GM12873 (cell line): ENCODE data around the gene GSK3A.

Source experiments
- TF ChIP-seq, protein P1 (sequence below): IDR thresholded peaks from 2 replicates; pipeline ENCODE4 v1.5.1; 2012; ENCODE audit warnings: low read depth, mild to moderate bottlenecking, moderate library complexity, low read length, control low read depth; ENCODE audit not compliant: insufficient read depth; ENCODE audit errors: missing control alignments

GSK3A gene

DNA sequence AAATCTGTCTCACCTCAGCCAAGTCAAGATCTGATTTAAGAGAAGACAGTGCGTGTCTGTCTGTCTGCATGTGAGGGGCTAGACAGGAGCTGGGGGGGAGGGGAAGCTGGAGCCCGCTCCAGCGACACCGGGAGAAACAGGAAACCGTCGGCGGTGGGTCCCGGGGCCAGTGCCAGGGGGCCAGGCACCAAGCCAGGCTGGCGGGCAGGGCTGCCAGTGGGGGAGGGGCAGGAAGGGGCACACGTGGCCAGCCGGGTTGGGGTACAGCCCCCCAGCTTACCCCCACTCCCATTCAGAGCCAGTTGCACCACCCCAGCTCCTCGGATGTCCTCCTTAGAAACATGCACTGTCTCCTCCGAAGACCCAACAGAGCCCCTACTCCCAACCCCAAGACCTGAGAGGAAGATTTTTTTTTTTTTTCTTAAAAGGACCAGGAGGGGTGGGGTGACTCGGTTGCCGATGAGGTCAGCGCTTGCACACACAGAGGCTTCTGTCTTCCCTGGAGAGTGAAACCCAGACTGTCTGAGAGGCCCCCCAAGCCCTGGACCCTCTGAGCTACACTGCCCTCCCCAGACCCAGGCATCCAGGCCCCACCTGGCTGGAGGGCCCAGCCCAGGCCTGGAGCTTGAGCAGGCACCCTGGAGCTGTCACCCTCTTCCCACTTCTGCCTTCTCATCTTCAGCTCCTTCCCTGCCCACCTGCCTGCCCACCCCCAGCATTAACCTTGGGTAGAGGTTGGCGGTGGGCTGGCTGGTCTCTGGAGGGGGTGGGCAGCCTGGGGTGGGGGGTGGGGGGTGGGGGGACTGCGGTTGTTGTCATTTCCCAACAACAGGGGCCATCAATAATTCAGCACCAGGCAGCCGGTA, 8.5 kb upstream of the GSK3A start:
- TF ChIP-seq, protein P1, sequence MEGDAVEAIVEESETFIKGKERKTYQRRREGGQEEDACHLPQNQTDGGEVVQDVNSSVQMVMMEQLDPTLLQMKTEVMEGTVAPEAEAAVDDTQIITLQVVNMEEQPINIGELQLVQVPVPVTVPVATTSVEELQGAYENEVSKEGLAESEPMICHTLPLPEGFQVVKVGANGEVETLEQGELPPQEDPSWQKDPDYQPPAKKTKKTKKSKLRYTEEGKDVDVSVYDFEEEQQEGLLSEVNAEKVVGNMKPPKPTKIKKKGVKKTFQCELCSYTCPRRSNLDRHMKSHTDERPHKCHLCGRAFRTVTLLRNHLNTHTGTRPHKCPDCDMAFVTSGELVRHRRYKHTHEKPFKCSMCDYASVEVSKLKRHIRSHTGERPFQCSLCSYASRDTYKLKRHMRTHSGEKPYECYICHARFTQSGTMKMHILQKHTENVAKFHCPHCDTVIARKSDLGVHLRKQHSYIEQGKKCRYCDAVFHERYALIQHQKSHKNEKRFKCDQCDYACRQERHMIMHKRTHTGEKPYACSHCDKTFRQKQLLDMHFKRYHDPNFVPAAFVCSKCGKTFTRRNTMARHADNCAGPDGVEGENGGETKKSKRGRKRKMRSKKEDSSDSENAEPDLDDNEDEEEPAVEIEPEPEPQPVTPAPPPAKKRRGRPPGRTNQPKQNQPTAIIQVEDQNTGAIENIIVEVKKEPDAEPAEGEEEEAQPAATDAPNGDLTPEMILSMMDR, result no peak

DNA sequence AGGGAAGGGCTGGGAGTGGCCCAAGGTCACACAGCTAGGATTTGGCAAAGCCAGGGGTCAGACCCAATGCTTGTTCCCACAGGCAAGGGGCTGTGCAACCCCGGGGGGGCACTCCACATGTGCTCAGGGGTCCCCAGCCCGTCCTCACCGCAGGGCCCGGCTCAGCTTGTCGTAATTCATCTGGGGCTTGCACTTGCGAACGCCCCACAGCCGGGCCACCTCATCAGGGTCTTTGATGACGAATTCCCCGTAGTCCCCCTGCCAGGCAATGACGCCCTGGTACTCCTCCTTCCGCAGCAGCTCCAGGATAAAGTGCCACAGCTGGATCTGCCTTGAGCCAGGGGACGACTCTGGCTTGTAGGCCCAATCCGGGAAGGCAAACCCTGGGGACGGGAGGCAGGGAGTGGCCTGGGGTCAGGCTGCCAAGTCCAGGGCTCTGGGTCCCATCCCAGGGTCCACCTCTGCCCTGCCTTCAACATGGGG, 7.8 kb upstream of the GSK3A start:
- TF ChIP-seq, protein P1, result no peak

DNA sequence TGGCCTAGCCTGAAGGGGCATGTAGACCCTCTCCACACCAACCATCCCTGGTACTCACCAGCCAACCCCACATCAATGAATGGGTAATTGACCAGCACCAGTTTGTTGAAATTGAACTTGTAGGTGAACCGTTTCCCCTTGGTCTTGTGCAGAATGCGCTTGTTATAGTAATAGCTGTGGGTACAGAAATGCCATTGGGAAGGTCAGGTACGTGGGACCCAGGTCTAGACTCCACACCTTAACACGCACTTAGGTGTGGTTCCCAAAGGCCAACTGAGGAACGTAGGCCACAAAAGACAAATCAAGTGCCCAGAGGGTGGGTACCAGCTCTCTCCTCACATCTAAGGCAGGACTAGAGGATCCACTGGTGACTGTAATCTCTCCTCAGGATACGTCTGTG, 7.4 kb upstream of the GSK3A start:
- TF ChIP-seq, protein P1, result no peak

DNA sequence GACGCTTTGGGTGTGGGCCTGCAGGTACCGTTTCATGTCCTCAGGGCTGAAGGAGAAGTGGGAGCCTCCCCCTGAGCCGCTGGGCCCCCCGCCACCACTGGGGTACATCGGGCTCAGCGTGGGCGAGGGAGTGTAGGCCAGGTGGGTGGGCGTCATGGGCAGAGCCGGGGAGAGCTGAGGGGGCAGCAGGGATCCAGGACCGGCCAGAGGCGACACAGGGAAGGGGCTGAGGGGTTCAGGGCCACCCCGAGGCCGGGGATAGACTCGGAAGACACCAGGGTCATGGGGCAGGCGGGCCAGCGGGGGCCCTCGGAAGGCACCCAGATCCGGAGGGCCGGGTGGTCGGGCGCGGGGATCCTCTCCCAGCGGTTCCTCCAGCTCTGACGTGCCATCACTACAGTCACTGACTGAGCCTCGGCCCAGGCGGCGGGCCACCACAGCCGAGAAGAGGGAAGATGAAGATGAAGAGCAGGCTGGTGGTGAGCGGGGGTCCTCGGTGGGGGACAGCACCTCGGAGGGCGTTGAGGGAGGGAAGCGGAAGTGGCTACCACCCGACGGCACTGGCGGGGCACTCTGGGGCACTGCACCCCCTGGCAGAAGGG, 6.8 kb upstream of the GSK3A start:
- TF ChIP-seq, protein P1, result no peak

DNA sequence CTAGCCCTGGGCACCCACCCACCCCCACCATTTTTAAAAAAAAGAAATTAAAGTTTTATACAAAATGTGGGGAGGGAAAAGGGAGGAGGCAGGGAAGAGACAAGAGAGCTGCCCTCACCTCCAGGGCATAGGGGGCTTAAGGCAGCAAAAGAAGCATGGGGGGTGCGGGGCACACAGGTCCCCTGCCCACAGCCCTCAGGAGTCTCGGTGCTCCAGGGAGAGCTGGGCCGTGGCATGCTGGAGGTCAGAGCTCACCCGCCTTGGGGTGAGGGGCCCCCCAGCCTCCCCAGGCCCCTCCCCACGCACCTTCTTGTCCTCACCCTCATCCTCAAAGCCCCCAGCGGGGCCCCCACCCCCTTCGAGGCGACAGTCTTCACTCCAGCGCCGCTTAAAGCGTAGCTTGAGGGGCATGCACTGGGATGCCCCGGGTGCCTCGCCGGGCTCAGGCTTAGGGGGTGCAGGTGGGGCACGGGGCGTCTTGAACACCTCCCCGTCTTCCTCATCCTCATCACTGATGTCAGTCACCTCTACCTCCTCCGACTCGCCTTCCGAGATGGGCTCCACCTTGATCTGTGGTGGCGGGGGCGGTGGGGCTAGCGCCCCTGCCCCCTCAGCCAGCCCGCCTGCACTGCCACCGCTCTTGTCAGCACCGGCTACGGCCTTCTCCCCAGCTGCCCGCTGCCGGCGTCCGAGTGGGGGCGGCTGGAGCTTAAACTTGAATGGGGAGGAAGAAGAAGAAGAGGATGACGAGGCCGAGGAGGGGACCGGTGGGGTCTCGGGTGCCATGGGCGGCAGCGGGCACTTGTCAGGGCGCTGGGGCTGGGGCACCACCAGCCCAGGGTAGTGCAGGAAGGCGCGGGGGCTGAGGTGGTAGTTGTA, 6.1 kb upstream of the GSK3A start:
- TF ChIP-seq, protein P1, result no peak

DNA sequence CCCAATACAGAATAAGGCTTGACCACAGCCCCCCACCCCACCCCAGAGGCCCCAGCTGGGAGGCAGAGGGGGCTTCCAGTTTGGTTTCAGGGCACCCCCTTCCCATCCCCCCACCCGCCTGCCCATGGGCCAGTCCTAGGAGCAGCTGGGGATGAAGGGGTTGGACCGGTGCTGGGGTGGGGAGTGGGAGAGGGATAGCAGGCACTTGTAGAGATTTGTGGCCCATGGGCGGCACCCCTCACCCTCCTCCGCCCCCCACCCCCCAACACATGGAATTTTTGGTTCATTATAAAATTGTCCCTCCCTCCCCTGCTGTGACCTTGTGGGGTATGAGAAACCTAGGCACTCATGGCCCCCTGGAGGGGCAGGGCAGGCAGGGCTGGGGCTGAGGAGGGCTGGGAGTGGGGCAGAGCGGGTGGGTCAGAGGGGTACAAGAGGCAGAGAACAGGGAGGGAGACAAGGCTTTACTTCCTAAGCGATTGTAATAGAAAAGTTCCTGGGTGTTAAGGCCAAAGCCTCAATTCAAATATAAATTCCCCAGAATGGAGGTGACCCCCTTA, 5.3 kb upstream of the GSK3A start:
- TF ChIP-seq, protein P1, result no peak
